Measurements from ENCODE around the gene SLC2A4RG.
A peak's percentile ranks its signal among the peaks of the same experiment; 100 is the strongest.

Gene SLC2A4RG

GRCh38 chr20:63741676-63742380 is 2.3 kb downstream of the SLC2A4RG start:
- DNase-seq (ENCODE audit: low spot score), result peak; percentile 25

GRCh38 chr20:63742381-63743024 is 2.9 kb downstream of the SLC2A4RG start:
- peak; percentile 30 for DNase-seq (ENCODE audit: low spot score)

GRCh38 chr20:63743210-63743970 is 3.8 kb downstream of the SLC2A4RG start:
- DNase-seq (ENCODE audit: low spot score), result peak; percentile 15

GRCh38 chr20:63744158-63744557 is 4.6 kb downstream of the SLC2A4RG start:
- no peak for DNase-seq (ENCODE audit: low spot score)

- peak; percentile 30 for DNase-seq (ENCODE audit: low spot score)
Measured at GRCh38 chr20:63744574-63745423, 5.2 kb downstream of the SLC2A4RG start.

- DNase-seq (ENCODE audit: low spot score), result peak; percentile 36
Measured at GRCh38 chr20:63745424-63745805, 5.8 kb downstream of the SLC2A4RG start.

GRCh38 chr20:63745961-63746731 is 6.6 kb downstream of the SLC2A4RG start:
- DNase-seq (ENCODE audit: low spot score), result peak; percentile 43

GRCh38 chr20:63746751-63747315 is 7.3 kb downstream of the SLC2A4RG start:
- peak; percentile 42 for DNase-seq (ENCODE audit: low spot score)

GRCh38 chr20:63747622-63748069 is 8.1 kb downstream of the SLC2A4RG start:
- peak; percentile 43 for DNase-seq (ENCODE audit: low spot score)

GRCh38 chr20:63748070-63748933 is 8.7 kb downstream of the SLC2A4RG start:
- DNase-seq (ENCODE audit: low spot score), result peak; percentile 29

GRCh38 chr20:63748934-63749270 is 9.3 kb downstream of the SLC2A4RG start:
- DNase-seq (ENCODE audit: low spot score), result peak; percentile 29

GRCh38 chr20:63749597-63750508 is 10.3 kb downstream of the SLC2A4RG start:
- peak; percentile 33 for DNase-seq (ENCODE audit: low spot score)

- peak; percentile 36 for DNase-seq (ENCODE audit: low spot score)
Measured at GRCh38 chr20:63750807-63751470, 11.4 kb downstream of the SLC2A4RG start.

GRCh38 chr20:63751471-63752271 is 12.1 kb downstream of the SLC2A4RG start:
- peak; percentile 45 for DNase-seq (ENCODE audit: low spot score)

- peak; percentile 41 for DNase-seq (ENCODE audit: low spot score)
Measured at GRCh38 chr20:63752411-63753101, 13.0 kb downstream of the SLC2A4RG start.

GRCh38 chr20:63753381-63753780 is 13.8 kb downstream of the SLC2A4RG start:
- DNase-seq (ENCODE audit: low spot score), result no peak

- peak; percentile 24 for DNase-seq (ENCODE audit: low spot score)
Measured at GRCh38 chr20:63754008-63754407, 14.4 kb downstream of the SLC2A4RG start.
